Upper lobe of left lung (tissue), 4 donors: Measurements from ENCODE around the gene NTN1.

Experiments used
- EP300 ChIP-seq, 4 donors: sonication (generic); formaldehyde crosslinking; IDR thresholded peaks; one replicate each; pipeline ENCODE4 v1.5.1; 2017; ENCODE audit warnings: antibody characterized with exemption in 4 of 4, control low read depth in 2 of 4
- POLR2A ChIP-seq, 4 donors: fragments of 450-650 bp; IDR thresholded peaks; one replicate each; pipeline ENCODE4 v1.5.1; 2016 to 2017; ENCODE audit warnings: antibody characterized with exemption in 4 of 4, mild to moderate bottlenecking in 2 of 4
- POLR2AphosphoS5 ChIP-seq, 2 donors: sonication (generic); formaldehyde crosslinking; IDR thresholded peaks; one replicate each; pipeline ENCODE4 v1.5.1; 2017; ENCODE audit warnings: antibody characterized with exemption in 2 of 2
- TF ChIP-seq, protein P1 (sequence below), 6 experiments: fragments of 450-650 bp in 4 of 6; fragments of 200-600 bp in 2 of 6; sonication (generic) in 2 of 6; IDR thresholded peaks; one replicate each; pipeline ENCODE4 v1.5.1; 2016 to 2019; ENCODE audit warnings: antibody characterized with exemption in 6 of 6

- no peak for TF ChIP-seq POLR2AphosphoS5 (IDR thresholded peaks at IDR 0.05)
- TF ChIP-seq, protein P1, sequence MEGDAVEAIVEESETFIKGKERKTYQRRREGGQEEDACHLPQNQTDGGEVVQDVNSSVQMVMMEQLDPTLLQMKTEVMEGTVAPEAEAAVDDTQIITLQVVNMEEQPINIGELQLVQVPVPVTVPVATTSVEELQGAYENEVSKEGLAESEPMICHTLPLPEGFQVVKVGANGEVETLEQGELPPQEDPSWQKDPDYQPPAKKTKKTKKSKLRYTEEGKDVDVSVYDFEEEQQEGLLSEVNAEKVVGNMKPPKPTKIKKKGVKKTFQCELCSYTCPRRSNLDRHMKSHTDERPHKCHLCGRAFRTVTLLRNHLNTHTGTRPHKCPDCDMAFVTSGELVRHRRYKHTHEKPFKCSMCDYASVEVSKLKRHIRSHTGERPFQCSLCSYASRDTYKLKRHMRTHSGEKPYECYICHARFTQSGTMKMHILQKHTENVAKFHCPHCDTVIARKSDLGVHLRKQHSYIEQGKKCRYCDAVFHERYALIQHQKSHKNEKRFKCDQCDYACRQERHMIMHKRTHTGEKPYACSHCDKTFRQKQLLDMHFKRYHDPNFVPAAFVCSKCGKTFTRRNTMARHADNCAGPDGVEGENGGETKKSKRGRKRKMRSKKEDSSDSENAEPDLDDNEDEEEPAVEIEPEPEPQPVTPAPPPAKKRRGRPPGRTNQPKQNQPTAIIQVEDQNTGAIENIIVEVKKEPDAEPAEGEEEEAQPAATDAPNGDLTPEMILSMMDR (IDR thresholded peaks at IDR 0.05) = no peak
- no peak for TF ChIP-seq EP300 (IDR thresholded peaks at IDR 0.05)
- no peak for TF ChIP-seq POLR2A (IDR thresholded peaks at IDR 0.05)
These were observed 149.0 kb downstream of the NTN1 start for GRCh38 chr17:9170336-9170735.
